Measurements from ENCODE around the gene EFCAB11. TPM values are rescaled to one million over a fixed set of nuclear protein-coding genes. Genes with fewer than 3 reads are reported as not detected.

The EFCAB11 gene
- total and polyA plus RNA-seq, 2 experiments from 2014 or later: 7.2 to 10.8 TPM

DNA sequence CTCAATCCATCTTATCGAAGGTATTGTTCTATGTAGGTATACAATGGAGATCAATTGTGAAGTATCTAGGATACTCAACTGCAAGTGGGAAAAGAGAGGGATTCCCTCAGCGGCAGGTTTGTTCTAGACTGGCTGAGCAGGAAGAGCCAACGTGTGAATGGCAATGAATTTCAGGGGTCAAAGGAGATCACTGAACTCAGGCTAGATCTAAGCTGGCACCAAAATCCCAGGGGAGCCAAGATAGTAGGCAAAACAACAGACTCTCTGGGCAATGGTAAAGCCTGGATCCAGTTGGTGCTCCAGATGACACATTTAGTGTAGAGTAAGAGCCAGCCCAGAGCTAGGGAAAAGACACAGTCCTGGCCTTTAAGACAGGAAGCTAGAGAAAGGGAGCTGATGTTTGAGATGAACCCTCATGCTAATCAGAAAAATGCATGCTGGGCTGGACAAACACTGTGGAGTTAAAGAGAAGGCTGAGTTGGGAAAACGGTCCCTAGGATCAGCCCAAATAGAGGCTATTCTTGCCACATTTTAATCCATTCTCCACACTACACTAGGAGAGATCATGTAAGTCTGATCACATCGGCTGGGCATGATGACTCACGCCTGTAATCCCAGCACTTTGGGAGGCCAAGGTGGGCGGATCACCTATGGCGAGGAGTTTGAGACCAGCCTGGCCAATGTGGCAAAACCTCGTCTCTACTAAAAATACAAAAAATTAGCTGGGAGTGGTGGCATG, 45.6 kb downstream of the EFCAB11 start:
- no peaks in the 10 kb centered on the region for H3K79me2 ChIP-seq
- H3K27ac ChIP-seq: no peak overlapping the region
- no peaks in the 10 kb centered on the region for H3K36me3 ChIP-seq (replicated peaks; ENCODE audit: insufficient read depth, low read depth)
- no peak overlapping the region for H2AFZ ChIP-seq
- no peaks in the 10 kb centered on the region for H3K27me3 ChIP-seq
- H3K9me3 ChIP-seq (ENCODE audit: low read depth): no peaks in the 10 kb centered on the region
- no peak overlapping the region for H3K4me3 ChIP-seq
- peaks cover 25% of the 10 kb centered on the region for H3K4me1 ChIP-seq (ENCODE audit: insufficient read depth)
- no peak overlapping the region for H3K4me2 ChIP-seq
- DNase-seq (ENCODE audit: low spot score): no peak
- TF ChIP-seq EZH2phosphoT487 (IDR thresholded peaks at IDR 0.05; ENCODE audit: low read depth, severe bottlenecking, unreplicated experiment) (no peak), EZH2 (IDR thresholded peaks at IDR 0.05; ENCODE audit: borderline replicate concordance) (no peak)
- TF ChIP-seq, protein P1, sequence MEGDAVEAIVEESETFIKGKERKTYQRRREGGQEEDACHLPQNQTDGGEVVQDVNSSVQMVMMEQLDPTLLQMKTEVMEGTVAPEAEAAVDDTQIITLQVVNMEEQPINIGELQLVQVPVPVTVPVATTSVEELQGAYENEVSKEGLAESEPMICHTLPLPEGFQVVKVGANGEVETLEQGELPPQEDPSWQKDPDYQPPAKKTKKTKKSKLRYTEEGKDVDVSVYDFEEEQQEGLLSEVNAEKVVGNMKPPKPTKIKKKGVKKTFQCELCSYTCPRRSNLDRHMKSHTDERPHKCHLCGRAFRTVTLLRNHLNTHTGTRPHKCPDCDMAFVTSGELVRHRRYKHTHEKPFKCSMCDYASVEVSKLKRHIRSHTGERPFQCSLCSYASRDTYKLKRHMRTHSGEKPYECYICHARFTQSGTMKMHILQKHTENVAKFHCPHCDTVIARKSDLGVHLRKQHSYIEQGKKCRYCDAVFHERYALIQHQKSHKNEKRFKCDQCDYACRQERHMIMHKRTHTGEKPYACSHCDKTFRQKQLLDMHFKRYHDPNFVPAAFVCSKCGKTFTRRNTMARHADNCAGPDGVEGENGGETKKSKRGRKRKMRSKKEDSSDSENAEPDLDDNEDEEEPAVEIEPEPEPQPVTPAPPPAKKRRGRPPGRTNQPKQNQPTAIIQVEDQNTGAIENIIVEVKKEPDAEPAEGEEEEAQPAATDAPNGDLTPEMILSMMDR (IDR thresholded peaks at IDR 0.05; ENCODE audit: poor library complexity): no peak
- H4K20me1 ChIP-seq (ENCODE audit: insufficient read depth, poor library complexity, severe bottlenecking): no peaks in the 10 kb centered on the region
- no peaks in the 10 kb centered on the region for H3K9me2 ChIP-seq (replicated peaks; ENCODE audit: insufficient read depth)
- 88% methylated on average over 9 of the region's 9 CpGs for WGBS (ENCODE audit: low lambda C conversion rate, missing lambda C conversion rate)

DNA sequence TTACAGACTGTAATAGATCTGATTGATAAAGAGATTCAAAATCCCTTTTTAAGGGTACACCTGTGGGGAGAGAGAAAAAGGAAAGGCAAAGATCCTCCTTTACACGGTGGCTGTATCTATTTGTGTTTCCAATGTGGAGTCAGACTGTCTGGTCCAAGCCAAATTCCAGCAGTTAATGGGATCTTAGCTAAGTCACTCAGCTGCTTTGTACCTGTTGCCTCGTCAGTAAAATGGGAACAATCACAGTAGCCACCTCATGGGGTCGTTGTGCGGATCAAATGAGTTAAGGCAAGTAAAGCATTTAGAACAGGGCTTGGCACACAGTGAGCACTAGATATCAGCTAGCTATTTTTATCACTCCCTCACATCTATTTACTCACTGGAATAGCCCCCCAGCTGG, 46.9 kb downstream of the EFCAB11 start:
- no peak overlapping the region for H2AFZ ChIP-seq
- no peak for DNase-seq (ENCODE audit: low spot score)
- no peaks in the 10 kb centered on the region for H3K79me2 ChIP-seq
- no peak overlapping the region for H3K27ac ChIP-seq
- no peak overlapping the region for H3K4me2 ChIP-seq
- no peaks in the 10 kb centered on the region for H3K27me3 ChIP-seq
- H4K20me1 ChIP-seq (ENCODE audit: insufficient read depth, poor library complexity, severe bottlenecking): no peaks in the 10 kb centered on the region
- TF ChIP-seq EZH2 (IDR thresholded peaks at IDR 0.05; ENCODE audit: borderline replicate concordance): no peak
- TF ChIP-seq, protein P1 (IDR thresholded peaks at IDR 0.05; ENCODE audit: poor library complexity): no peak
- TF ChIP-seq EZH2phosphoT487 (IDR thresholded peaks at IDR 0.05; ENCODE audit: low read depth, severe bottlenecking, unreplicated experiment): no peak
- H3K4me3 ChIP-seq: no peak overlapping the region
- H3K9me2 ChIP-seq (replicated peaks; ENCODE audit: insufficient read depth): no peaks in the 10 kb centered on the region
- H3K36me3 ChIP-seq (replicated peaks; ENCODE audit: insufficient read depth, low read depth): no peaks in the 10 kb centered on the region
- H3K4me1 ChIP-seq (ENCODE audit: insufficient read depth): peaks cover 21% of the 10 kb centered on the region
- 68% methylated on average over 4 of the region's 4 CpGs for WGBS (ENCODE audit: low lambda C conversion rate, missing lambda C conversion rate)
- no peaks in the 10 kb centered on the region for H3K9me3 ChIP-seq (ENCODE audit: low read depth)

DNA sequence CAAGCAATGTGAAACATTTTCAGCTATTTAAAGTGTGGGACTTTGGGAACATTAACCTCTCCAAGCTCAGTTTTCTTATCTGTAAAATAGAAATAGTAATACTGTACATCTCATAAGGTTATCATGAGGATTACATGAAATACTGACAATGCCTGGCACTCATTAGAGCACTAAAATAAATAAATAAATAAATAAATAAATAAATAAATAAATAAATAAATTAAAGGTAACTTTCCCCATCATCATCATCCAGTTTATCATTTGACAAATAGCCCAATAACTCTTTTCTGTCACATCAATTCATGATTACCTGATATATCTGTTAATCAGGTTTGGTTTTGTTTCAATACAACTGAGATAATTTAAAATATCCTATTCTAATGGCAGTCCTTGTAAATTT, 48.5 kb downstream of the EFCAB11 start:
- TF ChIP-seq, protein P1 (IDR thresholded peaks at IDR 0.05; ENCODE audit: poor library complexity): no peak
- no peak for TF ChIP-seq EZH2phosphoT487 (IDR thresholded peaks at IDR 0.05; ENCODE audit: low read depth, severe bottlenecking, unreplicated experiment)
- no peak for TF ChIP-seq EZH2 (IDR thresholded peaks at IDR 0.05; ENCODE audit: borderline replicate concordance)
- no peak for DNase-seq (ENCODE audit: low spot score)
- Histone ChIP-seq H3K27ac (no peak overlapping the region), H4K20me1 (ENCODE audit: insufficient read depth, poor library complexity, severe bottlenecking) (no peaks in the 10 kb centered on the region), H2AFZ (no peak overlapping the region), H3K36me3 (replicated peaks; ENCODE audit: insufficient read depth, low read depth) (no peaks in the 10 kb centered on the region), H3K79me2 (no peaks in the 10 kb centered on the region), H3K9me2 (replicated peaks; ENCODE audit: insufficient read depth) (no peaks in the 10 kb centered on the region), H3K4me3 (no peak overlapping the region), H3K27me3 (no peaks in the 10 kb centered on the region), H3K9me3 (ENCODE audit: low read depth) (no peaks in the 10 kb centered on the region), H3K4me1 (ENCODE audit: insufficient read depth) (peaks cover 7% of the 10 kb centered on the region), H3K4me2 (no peak overlapping the region)

Measured in hepatocyte (in vitro differentiated cells).